Esophagus squamous epithelium (tissue), 4 donors: ENCODE results near the gene ANXA2.

Source experiments
- CTCF ChIP-seq, 6 experiments: fragments of 450-650 bp in 4 of 6; fragments of 200-600 bp in 2 of 6; sonication (generic) in 2 of 6; IDR thresholded peaks; one replicate each; pipeline ENCODE4 v1.5.1; 2016 to 2019; ENCODE audit warnings: antibody characterized with exemption in 6 of 6, mild to moderate bottlenecking in 4 of 6, moderate library complexity in 4 of 6
- POLR2A ChIP-seq, 4 donors: fragments of 450-650 bp; IDR thresholded peaks; one replicate each; pipeline ENCODE4 v1.6.1; 2017; ENCODE audit warnings: antibody characterized with exemption in 4 of 4, mild to moderate bottlenecking in 4 of 4, moderate library complexity in 3 of 4

- no peak for TF ChIP-seq CTCF (IDR thresholded peaks at IDR 0.05)
- no peak for TF ChIP-seq POLR2A (IDR thresholded peaks at IDR 0.05)
Measured at GRCh38 chr15:60386615-60387014, 11.2 kb downstream of the ANXA2 start.
